Transverse colon (tissue), 4 donors: Measurements from ENCODE around the gene STX7.

ENCODE experiments used
- EP300 ChIP-seq: sonication (generic); formaldehyde crosslinking; IDR thresholded peaks from one replicate; pipeline ENCODE4 v1.6.1; 2017; ENCODE audit warnings: antibody characterized with exemption, low read depth
- POLR2A ChIP-seq: fragments of 450-650 bp; IDR thresholded peaks from one replicate; pipeline ENCODE4 v1.6.1; 2016; ENCODE audit warnings: antibody characterized with exemption, mild to moderate bottlenecking, moderate library complexity
- POLR2AphosphoS5 ChIP-seq, 3 donors: sonication (generic); formaldehyde crosslinking; IDR thresholded peaks; one replicate each; pipeline ENCODE4 v1.6.1; 2016; ENCODE audit warnings: antibody characterized with exemption in 3 of 3
- TF ChIP-seq, protein P1 (sequence below), 5 experiments: fragments of 200-600 bp in 3 of 5; fragments of 450-650 bp in 2 of 5; sonication (generic) in 3 of 5; IDR thresholded peaks; 1 replicate in 2 of 5; 2 replicates in 3 of 5; pipeline ENCODE4 v1.5.1; 2016 to 2017; ENCODE audit warnings: antibody characterized with exemption in 5 of 5, inconsistent platforms in 3 of 5, mild to moderate bottlenecking in 2 of 5, moderate library complexity in 1 of 5

- TF ChIP-seq, protein P1, sequence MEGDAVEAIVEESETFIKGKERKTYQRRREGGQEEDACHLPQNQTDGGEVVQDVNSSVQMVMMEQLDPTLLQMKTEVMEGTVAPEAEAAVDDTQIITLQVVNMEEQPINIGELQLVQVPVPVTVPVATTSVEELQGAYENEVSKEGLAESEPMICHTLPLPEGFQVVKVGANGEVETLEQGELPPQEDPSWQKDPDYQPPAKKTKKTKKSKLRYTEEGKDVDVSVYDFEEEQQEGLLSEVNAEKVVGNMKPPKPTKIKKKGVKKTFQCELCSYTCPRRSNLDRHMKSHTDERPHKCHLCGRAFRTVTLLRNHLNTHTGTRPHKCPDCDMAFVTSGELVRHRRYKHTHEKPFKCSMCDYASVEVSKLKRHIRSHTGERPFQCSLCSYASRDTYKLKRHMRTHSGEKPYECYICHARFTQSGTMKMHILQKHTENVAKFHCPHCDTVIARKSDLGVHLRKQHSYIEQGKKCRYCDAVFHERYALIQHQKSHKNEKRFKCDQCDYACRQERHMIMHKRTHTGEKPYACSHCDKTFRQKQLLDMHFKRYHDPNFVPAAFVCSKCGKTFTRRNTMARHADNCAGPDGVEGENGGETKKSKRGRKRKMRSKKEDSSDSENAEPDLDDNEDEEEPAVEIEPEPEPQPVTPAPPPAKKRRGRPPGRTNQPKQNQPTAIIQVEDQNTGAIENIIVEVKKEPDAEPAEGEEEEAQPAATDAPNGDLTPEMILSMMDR (IDR thresholded peaks at IDR 0.05) = no peak
- TF ChIP-seq EP300 = no peak
- TF ChIP-seq POLR2AphosphoS5 (IDR thresholded peaks at IDR 0.05) = no peak
- TF ChIP-seq POLR2A = no peak
Measured at GRCh38 chr6:132465530-132466485, 47.1 kb downstream of the STX7 start.
